ENCODE measurements around the gene IL10RA.

- TF ChIP-seq CTCF (conservative IDR thresholded peaks at IDR 0.05 in 1 of 2, IDR thresholded peaks at IDR 0.05 in 1 of 2; ENCODE audit: extremely low read depth in 1 of 2, insufficient read depth in 1 of 2, low read depth in 1 of 2, low read length in 2 of 2), result no peak
- TF ChIP-seq EZH2 (IDR thresholded peaks at IDR 0.05; ENCODE audit: borderline replicate concordance, low read length), result no peak
Measured at GRCh38 chr11:117941163-117941707, 45.0 kb upstream of the IL10RA start.

Data from mammary epithelial cell (primary cell).